Midbrain (tissue), 1 donor: Measurements from ENCODE around the gene GMFB.
A peak's percentile ranks its signal among the peaks of the same experiment; 100 is the strongest.

Experiments used
- DNase-seq: peaks from one replicate; lab custom pipeline; 2025; lab: John Stamatoyannopoulos, UW

Gene GMFB

GRCh38 chr14:54488646-54489317 is at the start of gene GMFB:
TSS of gene GMFB (minus strand) at chr14:54488980. CDS start at chr14:54488927, 53 bp downstream.
- DNase-seq = peak; percentile 89

GRCh38 chr14:54538055-54538454 is 49.3 kb upstream of the GMFB start:
- no peak for DNase-seq

GRCh38 chr14:54537651-54538050 is 48.9 kb upstream of the GMFB start:
- no peak for DNase-seq

GRCh38 chr14:54535646-54536045 is 46.9 kb upstream of the GMFB start:
- no peak for DNase-seq

GRCh38 chr14:54535126-54535525 is 46.3 kb upstream of the GMFB start:
- DNase-seq = no peak

- no peak for DNase-seq
Observed at GRCh38 chr14:54533100-54533499, 44.3 kb upstream of the GMFB start.

GRCh38 chr14:54532111-54533012 is 43.6 kb upstream of the GMFB start:
- DNase-seq = no peak

- DNase-seq = no peak
Observed at GRCh38 chr14:54529811-54530210, 41.0 kb upstream of the GMFB start.

GRCh38 chr14:54528973-54529372 is 40.2 kb upstream of the GMFB start:
- DNase-seq = no peak

- DNase-seq = no peak
Observed at GRCh38 chr14:54524410-54524809, 35.6 kb upstream of the GMFB start.

GRCh38 chr14:54516709-54517108 is 27.9 kb upstream of the GMFB start:
- no peak for DNase-seq

GRCh38 chr14:54515670-54516069 is 26.9 kb upstream of the GMFB start:
- no peak for DNase-seq

- no peak for DNase-seq
Observed at GRCh38 chr14:54512393-54512792, 23.6 kb upstream of the GMFB start.

GRCh38 chr14:54509546-54510501 is 21.0 kb upstream of the GMFB start, which contains the start of gene CGRRF1:
TSS of gene CGRRF1 (plus strand) at chr14:54509906. CDS start at chr14:54509960, 54 bp downstream.
- DNase-seq = peak; percentile 98

- DNase-seq = no peak
Observed at GRCh38 chr14:54503486-54503885, 14.7 kb upstream of the GMFB start.

GRCh38 chr14:54502602-54503001 is 13.8 kb upstream of the GMFB start:
- DNase-seq = no peak

- no peak for DNase-seq
Observed at GRCh38 chr14:54501480-54501879, 12.7 kb upstream of the GMFB start.

GRCh38 chr14:54500744-54501143 is 12.0 kb upstream of the GMFB start:
- DNase-seq = no peak

- no peak for DNase-seq
Observed at GRCh38 chr14:54498579-54498978, 9.8 kb upstream of the GMFB start.

- DNase-seq = no peak
Observed at GRCh38 chr14:54498095-54498531, 9.3 kb upstream of the GMFB start.

GRCh38 chr14:54497224-54497623 is 8.4 kb upstream of the GMFB start:
- DNase-seq = no peak

GRCh38 chr14:54493293-54493692 is 4.5 kb upstream of the GMFB start:
- no peak for DNase-seq
